ENCODE results near the gene COL9A2.

DNA sequence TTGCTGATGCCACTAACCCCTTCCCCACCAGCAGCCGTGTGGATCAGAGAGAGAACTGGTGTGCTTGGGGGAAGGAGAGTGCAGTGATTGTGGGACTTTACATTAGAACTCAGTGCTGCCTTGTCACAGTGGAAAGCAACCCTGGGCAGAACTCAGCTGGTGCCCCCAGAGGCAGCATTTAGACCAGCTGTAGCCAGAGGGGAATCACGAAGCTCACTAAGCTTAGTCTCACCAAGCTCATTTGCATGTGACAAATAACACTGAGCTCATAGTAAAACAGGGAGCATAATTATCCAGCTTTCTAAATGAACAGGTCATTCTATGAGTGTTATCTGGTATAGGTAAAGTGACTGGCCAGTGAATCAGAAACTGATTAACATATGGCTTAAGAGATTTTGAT, 46.6 kb upstream of the COL9A2 start:
- TF ChIP-seq, protein P1, sequence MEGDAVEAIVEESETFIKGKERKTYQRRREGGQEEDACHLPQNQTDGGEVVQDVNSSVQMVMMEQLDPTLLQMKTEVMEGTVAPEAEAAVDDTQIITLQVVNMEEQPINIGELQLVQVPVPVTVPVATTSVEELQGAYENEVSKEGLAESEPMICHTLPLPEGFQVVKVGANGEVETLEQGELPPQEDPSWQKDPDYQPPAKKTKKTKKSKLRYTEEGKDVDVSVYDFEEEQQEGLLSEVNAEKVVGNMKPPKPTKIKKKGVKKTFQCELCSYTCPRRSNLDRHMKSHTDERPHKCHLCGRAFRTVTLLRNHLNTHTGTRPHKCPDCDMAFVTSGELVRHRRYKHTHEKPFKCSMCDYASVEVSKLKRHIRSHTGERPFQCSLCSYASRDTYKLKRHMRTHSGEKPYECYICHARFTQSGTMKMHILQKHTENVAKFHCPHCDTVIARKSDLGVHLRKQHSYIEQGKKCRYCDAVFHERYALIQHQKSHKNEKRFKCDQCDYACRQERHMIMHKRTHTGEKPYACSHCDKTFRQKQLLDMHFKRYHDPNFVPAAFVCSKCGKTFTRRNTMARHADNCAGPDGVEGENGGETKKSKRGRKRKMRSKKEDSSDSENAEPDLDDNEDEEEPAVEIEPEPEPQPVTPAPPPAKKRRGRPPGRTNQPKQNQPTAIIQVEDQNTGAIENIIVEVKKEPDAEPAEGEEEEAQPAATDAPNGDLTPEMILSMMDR (IDR thresholded peaks at IDR 0.05; ENCODE audit: insufficient read depth, low read length), result no peak
- no peak for TF ChIP-seq POLR2AphosphoS5 (IDR thresholded peaks at IDR 0.05; ENCODE audit: low read depth)
- TF ChIP-seq, protein P2, sequence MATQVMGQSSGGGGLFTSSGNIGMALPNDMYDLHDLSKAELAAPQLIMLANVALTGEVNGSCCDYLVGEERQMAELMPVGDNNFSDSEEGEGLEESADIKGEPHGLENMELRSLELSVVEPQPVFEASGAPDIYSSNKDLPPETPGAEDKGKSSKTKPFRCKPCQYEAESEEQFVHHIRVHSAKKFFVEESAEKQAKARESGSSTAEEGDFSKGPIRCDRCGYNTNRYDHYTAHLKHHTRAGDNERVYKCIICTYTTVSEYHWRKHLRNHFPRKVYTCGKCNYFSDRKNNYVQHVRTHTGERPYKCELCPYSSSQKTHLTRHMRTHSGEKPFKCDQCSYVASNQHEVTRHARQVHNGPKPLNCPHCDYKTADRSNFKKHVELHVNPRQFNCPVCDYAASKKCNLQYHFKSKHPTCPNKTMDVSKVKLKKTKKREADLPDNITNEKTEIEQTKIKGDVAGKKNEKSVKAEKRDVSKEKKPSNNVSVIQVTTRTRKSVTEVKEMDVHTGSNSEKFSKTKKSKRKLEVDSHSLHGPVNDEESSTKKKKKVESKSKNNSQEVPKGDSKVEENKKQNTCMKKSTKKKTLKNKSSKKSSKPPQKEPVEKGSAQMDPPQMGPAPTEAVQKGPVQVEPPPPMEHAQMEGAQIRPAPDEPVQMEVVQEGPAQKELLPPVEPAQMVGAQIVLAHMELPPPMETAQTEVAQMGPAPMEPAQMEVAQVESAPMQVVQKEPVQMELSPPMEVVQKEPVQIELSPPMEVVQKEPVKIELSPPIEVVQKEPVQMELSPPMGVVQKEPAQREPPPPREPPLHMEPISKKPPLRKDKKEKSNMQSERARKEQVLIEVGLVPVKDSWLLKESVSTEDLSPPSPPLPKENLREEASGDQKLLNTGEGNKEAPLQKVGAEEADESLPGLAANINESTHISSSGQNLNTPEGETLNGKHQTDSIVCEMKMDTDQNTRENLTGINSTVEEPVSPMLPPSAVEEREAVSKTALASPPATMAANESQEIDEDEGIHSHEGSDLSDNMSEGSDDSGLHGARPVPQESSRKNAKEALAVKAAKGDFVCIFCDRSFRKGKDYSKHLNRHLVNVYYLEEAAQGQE (IDR thresholded peaks at IDR 0.05; ENCODE audit: insufficient replicate concordance, low read depth), result no peak
- no peak for TF ChIP-seq SPI1 (IDR thresholded peaks at IDR 0.05; ENCODE audit: borderline replicate concordance, low read depth)
- TF ChIP-seq GABPA (IDR thresholded peaks at IDR 0.05; ENCODE audit: low read depth), result no peak
